Panc1 (cell line): ENCODE measurements around the gene LRRFIP2. TPM values are rescaled to one million over a fixed set of nuclear protein-coding genes. Genes with fewer than 3 reads are reported as not detected.

ENCODE experiments used
- ATAC-seq: fragments of 200-7000 bp; cut with Tn5 transposase; 2 replicates; pipeline ENCODE4 v1.9.1; 2020; ENCODE audit warnings: mild to moderate bottlenecking, moderate library complexity
- BruUV-seq: library from RNA; stranded (reverse); fragments of 400-500 nt; replicated peaks from 2 replicates; lab custom pipeline; 2021; lab: Mats Ljungman, UMichigan
- CTCF ChIA-PET: fragments of 300-600 bp; sonication (Branson Sonifier 250); formaldehyde crosslinking; loops from one replicate; lab custom pipeline; 2022; ENCODE audit warnings: antibody characterized with exemption; lab: Charles Lee
- POLR2A ChIA-PET: fragments of 300-600 bp; sonication (Branson Sonifier 250); formaldehyde crosslinking; loops from one replicate; lab custom pipeline; 2022; ENCODE audit warnings: antibody characterized with exemption; lab: Charles Lee
- DNase-seq: peaks from one replicate; pipeline ENCODE4 v3.0.0-alpha.2; 2010; ENCODE audit warnings: low read depth, low spot score
- H3K27ac ChIP-seq: 2 replicates; pipeline ENCODE4 v1.5.1; 2011; ENCODE audit warnings: mild to moderate bottlenecking, low read length, inconsistent platforms
- H3K27me3 ChIP-seq: fragments of 200-500 bp; sonication (Bioruptor generic); 2 replicates; pipeline ENCODE4 v1.6.0; 2014; ENCODE audit warnings: low read length, inconsistent platforms; ENCODE audit not compliant: control insufficient read depth, insufficient read depth
- H3K36me3 ChIP-seq: fragments of 200-500 bp; sonication (Bioruptor generic); 2 replicates; pipeline ENCODE4 v1.5.1; 2014; ENCODE audit warnings: inconsistent platforms, mild to moderate bottlenecking, low read length, moderate library complexity; ENCODE audit not compliant: control insufficient read depth, insufficient read depth
- H3K4me1 ChIP-seq: 2 replicates; pipeline ENCODE4 v1.5.1; 2011; ENCODE audit warnings: inconsistent platforms, mild to moderate bottlenecking, low read length, moderate library complexity; ENCODE audit not compliant: control insufficient read depth, insufficient read depth
- H3K4me3 ChIP-seq, 2 experiments: 2 replicates each; pipeline ENCODE4 v1.5.1; 2011 to 2012; ENCODE audit warnings: low read depth in 2 of 2, low read length in 2 of 2, mild to moderate bottlenecking in 2 of 2, inconsistent platforms in 1 of 2, moderate library complexity in 1 of 2
- H3K9me3 ChIP-seq: fragments of 200-500 bp; sonication (Bioruptor generic); 2 replicates; pipeline ENCODE4 v1.5.1; 2014; ENCODE audit warnings: low read depth, mild to moderate bottlenecking, inconsistent platforms, low read length, moderate library complexity; ENCODE audit not compliant: control insufficient read depth, insufficient read depth
- CTCF ChIP-seq: fragments of 450-650 bp; IDR thresholded peaks from 2 replicates; pipeline ENCODE4 v1.5.1; 2017; ENCODE audit warnings: mild to moderate bottlenecking
- POLR2AphosphoS5 ChIP-seq: IDR thresholded peaks from 2 replicates; pipeline ENCODE4 v1.6.1; 2012; ENCODE audit warnings: mild to moderate bottlenecking, low read depth, low read length, moderate library complexity
- SIN3A ChIP-seq: IDR thresholded peaks from 2 replicates; pipeline ENCODE4 v1.6.1; 2012; ENCODE audit warnings: low read depth, mild to moderate bottlenecking, low read length, moderate library complexity, borderline replicate concordance; ENCODE audit not compliant: insufficient read depth
- TCF7L2 ChIP-seq: IDR thresholded peaks from 2 replicates; pipeline ENCODE4 v1.6.1; 2011; ENCODE audit warnings: mild to moderate bottlenecking, low read depth, low read length, inconsistent platforms
- in situ Hi-C: cut with HindIII; loops from 2 replicates; pipeline ENCODE4 v1.10.0; 2016; ENCODE audit warnings: low sequenced_read_pairs, low pct_unique_long_range_greater_than_20kb
- intact Hi-C: fragments of 100-400 bp; cut with micrococcal nuclease; formaldehyde crosslinking; loops from one replicate; pipeline ENCODE4 v1.10.0; 2022; ENCODE audit not compliant: unreplicated experiment
- total RNA-seq: library from RNA; stranded (reverse); gene quantifications from one replicate; pipeline ENCODE4 v1.2.1, GENCODE V29; 2021; ENCODE audit not compliant: unreplicated experiment
- TF ChIP-seq, protein P1 (sequence below), 2 experiments: IDR thresholded peaks; 2 replicates each; pipeline ENCODE4 v1.6.1; 2011 to 2012; ENCODE audit warnings: low read depth in 2 of 2, control low read depth in 1 of 2, low read length in 1 of 2, mild to moderate bottlenecking in 1 of 2, moderate library complexity in 1 of 2; ENCODE audit not compliant: insufficient read depth in 1 of 2

Gene LRRFIP2
- total RNA-seq, 1 experiment from 2014 or later, result 32.3 TPM

DNA sequence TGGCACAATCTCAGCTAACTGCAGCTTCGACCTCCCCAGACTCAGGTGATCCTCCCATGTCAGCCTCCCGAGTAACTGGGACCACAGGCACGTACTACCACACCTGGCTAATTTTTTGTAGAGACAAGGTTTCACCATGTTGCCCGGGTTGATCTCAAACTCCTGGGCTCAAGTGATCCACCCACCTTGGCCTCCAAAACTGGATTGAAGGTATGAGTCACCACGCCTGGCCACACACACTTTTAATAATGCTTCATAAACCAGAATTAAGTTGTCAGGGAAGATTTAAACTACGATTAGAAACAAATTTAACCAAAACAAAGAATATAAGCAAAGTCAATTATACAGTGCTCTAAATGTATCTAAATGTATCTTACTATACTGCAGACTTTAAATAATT, 87.5 kb downstream of the LRRFIP2 start:
- BruUV-seq, result no TSS peak
- Histone ChIP-seq H3K36me3 (no peaks in the 10 kb centered on the region; the same call in 1 of the 2 replicates), H3K4me1 (no peaks in the 10 kb centered on the region), H3K27ac (no peak overlapping the region), H3K9me3 (no peaks in the 10 kb centered on the region), H3K27me3 (no peaks in the 10 kb centered on the region), H3K4me3 (no peak overlapping the region)
- ChIA-PET CTCF (no interaction called here), POLR2A (no interaction called here)
- in situ Hi-C loops (no loop called here), intact Hi-C loops (no loop called here)
- DNase-seq, result no peak
- TF ChIP-seq POLR2AphosphoS5 (no peak), CTCF (no peak), SIN3A (no peak), TCF7L2 (no peak)
- TF ChIP-seq, protein P1, sequence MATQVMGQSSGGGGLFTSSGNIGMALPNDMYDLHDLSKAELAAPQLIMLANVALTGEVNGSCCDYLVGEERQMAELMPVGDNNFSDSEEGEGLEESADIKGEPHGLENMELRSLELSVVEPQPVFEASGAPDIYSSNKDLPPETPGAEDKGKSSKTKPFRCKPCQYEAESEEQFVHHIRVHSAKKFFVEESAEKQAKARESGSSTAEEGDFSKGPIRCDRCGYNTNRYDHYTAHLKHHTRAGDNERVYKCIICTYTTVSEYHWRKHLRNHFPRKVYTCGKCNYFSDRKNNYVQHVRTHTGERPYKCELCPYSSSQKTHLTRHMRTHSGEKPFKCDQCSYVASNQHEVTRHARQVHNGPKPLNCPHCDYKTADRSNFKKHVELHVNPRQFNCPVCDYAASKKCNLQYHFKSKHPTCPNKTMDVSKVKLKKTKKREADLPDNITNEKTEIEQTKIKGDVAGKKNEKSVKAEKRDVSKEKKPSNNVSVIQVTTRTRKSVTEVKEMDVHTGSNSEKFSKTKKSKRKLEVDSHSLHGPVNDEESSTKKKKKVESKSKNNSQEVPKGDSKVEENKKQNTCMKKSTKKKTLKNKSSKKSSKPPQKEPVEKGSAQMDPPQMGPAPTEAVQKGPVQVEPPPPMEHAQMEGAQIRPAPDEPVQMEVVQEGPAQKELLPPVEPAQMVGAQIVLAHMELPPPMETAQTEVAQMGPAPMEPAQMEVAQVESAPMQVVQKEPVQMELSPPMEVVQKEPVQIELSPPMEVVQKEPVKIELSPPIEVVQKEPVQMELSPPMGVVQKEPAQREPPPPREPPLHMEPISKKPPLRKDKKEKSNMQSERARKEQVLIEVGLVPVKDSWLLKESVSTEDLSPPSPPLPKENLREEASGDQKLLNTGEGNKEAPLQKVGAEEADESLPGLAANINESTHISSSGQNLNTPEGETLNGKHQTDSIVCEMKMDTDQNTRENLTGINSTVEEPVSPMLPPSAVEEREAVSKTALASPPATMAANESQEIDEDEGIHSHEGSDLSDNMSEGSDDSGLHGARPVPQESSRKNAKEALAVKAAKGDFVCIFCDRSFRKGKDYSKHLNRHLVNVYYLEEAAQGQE (IDR thresholded peaks at IDR 0.05; ENCODE audit: insufficient read depth in 1 of 2, low read depth in 2 of 2, low read length in 1 of 2), result no peak
- ATAC-seq, result no peak

DNA sequence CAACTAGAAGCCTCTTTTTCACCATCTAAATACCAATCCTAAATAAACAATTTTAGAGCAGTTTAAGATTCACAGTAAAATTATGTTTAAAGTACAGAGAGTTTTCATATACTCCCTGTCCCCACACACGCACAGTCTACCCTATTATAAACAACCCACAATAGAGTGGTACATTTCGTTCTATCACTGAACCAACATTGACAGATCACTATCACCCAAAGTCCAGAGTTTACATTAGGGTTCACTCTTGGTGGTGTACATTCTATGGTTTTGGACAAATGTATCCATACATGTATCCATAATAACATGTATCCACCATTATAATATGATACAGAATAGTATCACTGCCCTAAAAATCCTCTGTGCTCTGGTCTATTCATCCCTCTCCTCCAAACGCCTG, 92.1 kb downstream of the LRRFIP2 start:
- intact Hi-C loops, result no loop called here
- ATAC-seq (no peak), DNase-seq (no peak)
- Histone ChIP-seq H3K36me3 (peaks cover 4% of the 10 kb centered on the region; the same call in 1 of the 2 replicates), H3K9me3 (no peaks in the 10 kb centered on the region), H3K27ac (no peak overlapping the region), H3K4me1 (no peaks in the 10 kb centered on the region), H3K4me3 (no peak overlapping the region), H3K27me3 (no peaks in the 10 kb centered on the region)
- ChIA-PET CTCF (no interaction called here), POLR2A (no interaction called here)
- no TSS peak for BruUV-seq
- in situ Hi-C loops, result no loop called here
- TF ChIP-seq, protein P1 (IDR thresholded peaks at IDR 0.05; ENCODE audit: insufficient read depth in 1 of 2, low read depth in 2 of 2, low read length in 1 of 2), result no peak
- TF ChIP-seq TCF7L2 (no peak), SIN3A (no peak), CTCF (no peak), POLR2AphosphoS5 (no peak)
